ENCODE measurements around the gene HVCN1.
A peak's percentile ranks its signal among the peaks of the same experiment; 100 is the strongest.
"Not testable (repeated sequence)": the region's sequence is repeated elsewhere in the genome, so short reads cannot be mapped to it uniquely, and the experiment has no call there.

The HVCN1 gene

DNA sequence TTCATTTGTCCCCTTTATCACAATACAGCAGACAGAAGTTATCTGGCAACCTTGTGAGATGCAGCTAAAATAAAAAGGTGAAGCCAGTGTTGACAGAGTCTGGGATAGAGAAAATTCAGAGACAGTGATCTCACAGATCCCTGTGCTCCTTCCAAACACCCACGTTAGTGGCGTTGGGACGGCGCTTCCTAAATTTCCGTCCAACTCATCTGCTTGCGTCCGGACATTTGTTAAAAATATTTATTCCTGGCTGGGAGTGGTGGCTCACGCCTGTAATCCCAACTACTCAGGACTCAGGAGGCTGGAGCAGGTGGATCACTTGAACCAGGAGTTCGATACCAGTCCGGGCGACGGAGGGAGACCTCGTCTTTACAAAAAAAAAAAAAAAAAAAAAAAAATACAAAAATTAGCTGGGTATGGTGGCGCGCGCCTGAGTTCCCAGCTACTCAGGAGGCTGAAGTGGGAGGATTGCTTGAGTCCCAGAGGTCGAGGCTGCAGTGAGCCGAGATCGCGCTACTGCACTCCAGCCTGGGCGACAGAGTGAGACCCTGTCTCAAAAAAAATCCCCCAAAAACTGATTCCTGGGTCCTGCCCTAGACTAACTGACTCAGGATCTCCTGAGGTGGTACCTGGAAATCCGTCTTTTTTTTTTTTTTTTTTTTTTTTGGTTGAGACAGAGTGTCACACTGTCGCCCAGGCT, 75.7 kb downstream of the HVCN1 start:
- Histone ChIP-seq H3K27ac (ENCODE audit: low read length) (no peak overlapping the region), H3K36me3 (ENCODE audit: control insufficient read depth in 1 of 2, insufficient read depth in 2 of 2, low read length in 2 of 2) (no peaks in the 10 kb centered on the region), H3K9me3 (ENCODE audit: control insufficient read depth in 1 of 2, low read length in 2 of 2) (no peaks in the 10 kb centered on the region), H3K27me3 (ENCODE audit: low read depth, low read length) (no peaks in the 10 kb centered on the region), H3K4me3 (ENCODE audit: low read depth in 1 of 2, low read length in 2 of 2) (peak overlapping the region; percentile 76 to 91), H3K4me1 (ENCODE audit: control insufficient read depth in 1 of 2, insufficient read depth in 2 of 2, low read length in 2 of 2) (peaks cover 3 to 12% of the 10 kb centered on the region in 2 donors)

DNA sequence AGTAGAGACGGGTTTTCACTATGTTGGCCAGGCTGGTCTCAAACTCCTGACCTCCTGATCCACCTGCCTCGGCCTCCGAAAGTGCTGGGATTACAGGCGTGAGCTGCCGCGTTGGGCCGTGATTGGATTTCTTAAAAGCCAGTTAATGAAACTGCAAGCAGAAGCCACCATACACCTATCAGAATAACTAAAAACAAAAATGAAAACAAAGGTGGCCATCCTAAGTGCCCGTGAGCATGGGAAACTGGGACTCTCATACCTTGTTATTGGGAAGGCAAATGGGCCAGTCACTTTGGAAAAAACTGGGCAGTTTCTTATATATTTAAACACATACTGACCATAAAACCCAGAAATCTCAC, 82.7 kb downstream of the HVCN1 start:
- H3K4me3 ChIP-seq (ENCODE audit: low read depth in 1 of 2, low read length in 2 of 2): no peak overlapping the region
- H3K27ac ChIP-seq (ENCODE audit: low read length): peak overlapping the region; percentile 54

DNA sequence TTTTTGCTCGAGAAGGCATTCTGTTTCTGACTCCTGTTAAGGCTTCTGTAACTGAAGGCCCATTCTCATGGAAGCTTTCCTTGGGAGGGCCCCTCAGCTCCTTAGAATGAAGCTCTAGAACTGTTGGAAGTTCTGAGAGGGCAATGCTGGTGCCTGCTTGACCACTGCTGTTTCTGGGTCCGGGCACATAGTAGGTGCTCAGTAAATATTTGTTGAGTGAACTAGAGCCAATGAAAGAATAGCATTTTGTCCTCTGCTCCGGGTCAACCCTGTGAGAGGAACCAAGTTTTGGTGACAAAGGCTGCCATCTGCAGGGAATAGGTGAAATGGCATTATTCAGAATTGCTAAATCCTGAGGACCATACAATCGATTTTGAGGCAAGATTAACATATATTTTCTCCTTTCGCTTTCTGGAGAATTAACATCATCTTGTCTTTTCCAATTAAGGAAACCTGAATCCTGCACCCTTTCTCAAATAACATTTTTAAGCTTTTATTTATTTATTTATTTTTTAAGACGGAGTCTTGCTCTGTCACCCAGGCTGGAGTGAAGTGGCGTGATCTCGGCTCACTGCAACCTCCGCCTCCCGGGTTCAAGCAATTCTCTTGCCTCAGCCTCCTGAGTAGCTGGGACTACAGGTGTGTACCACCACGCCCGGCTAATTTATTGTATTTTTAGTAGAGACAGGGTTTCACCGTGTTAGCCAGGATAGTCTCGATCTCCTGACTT, 86.7 kb downstream of the HVCN1 start:
- H3K9me3 ChIP-seq (ENCODE audit: control insufficient read depth in 1 of 2, low read length in 2 of 2); H3K4me3 ChIP-seq (ENCODE audit: low read depth in 1 of 2, low read length in 2 of 2); H3K4me1 ChIP-seq (ENCODE audit: control insufficient read depth in 1 of 2, insufficient read depth in 2 of 2, low read length in 2 of 2); H3K27me3 ChIP-seq (ENCODE audit: low read depth, low read length); H3K27ac ChIP-seq (ENCODE audit: low read length); H3K36me3 ChIP-seq (ENCODE audit: control insufficient read depth in 1 of 2, insufficient read depth in 2 of 2, low read length in 2 of 2): not testable (repeated sequence)

More for the DNA sequence above, 82.7 kb downstream of the HVCN1 start:
- Histone ChIP-seq H3K4me1 (ENCODE audit: control insufficient read depth in 1 of 2, insufficient read depth in 2 of 2, low read length in 2 of 2) (no peaks in the 10 kb centered on the region), H3K27me3 (ENCODE audit: low read depth, low read length) (no peaks in the 10 kb centered on the region), H3K36me3 (ENCODE audit: control insufficient read depth in 1 of 2, insufficient read depth in 2 of 2, low read length in 2 of 2) (no peaks in the 10 kb centered on the region), H3K9me3 (ENCODE audit: control insufficient read depth in 1 of 2, low read length in 2 of 2) (no peaks in the 10 kb centered on the region)

DNA sequence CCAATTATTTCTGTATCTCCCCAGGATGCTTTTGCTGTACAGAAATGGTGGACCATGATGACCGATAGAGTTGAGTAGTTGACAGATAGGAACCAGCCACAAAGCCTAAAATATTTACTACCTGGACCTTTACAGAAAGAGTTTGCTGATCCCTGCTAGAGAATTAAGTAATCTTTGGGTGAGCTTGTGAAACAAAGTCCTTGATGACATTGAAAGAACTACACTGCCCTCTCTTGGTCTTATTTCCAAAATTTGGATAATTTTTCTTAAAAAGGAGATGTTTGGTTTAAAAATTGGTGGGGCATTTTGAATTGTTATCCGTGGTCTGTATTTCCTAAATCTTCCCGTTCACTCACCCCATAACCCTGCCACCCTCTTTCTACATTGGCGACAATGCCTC, 88.7 kb downstream of the HVCN1 start:
- H3K27ac ChIP-seq (ENCODE audit: low read length): no peak overlapping the region
- H3K36me3 ChIP-seq (ENCODE audit: control insufficient read depth in 1 of 2, insufficient read depth in 2 of 2, low read length in 2 of 2): no peaks in the 10 kb centered on the region
- H3K4me3 ChIP-seq (ENCODE audit: low read depth in 1 of 2, low read length in 2 of 2): no peak overlapping the region
- peaks cover 0 to 4% of the 10 kb centered on the region in 2 donors for H3K4me1 ChIP-seq (ENCODE audit: control insufficient read depth in 1 of 2, insufficient read depth in 2 of 2, low read length in 2 of 2)
- H3K9me3 ChIP-seq (ENCODE audit: control insufficient read depth in 1 of 2, low read length in 2 of 2): no peaks in the 10 kb centered on the region
- H3K27me3 ChIP-seq (ENCODE audit: low read depth, low read length): no peaks in the 10 kb centered on the region

DNA sequence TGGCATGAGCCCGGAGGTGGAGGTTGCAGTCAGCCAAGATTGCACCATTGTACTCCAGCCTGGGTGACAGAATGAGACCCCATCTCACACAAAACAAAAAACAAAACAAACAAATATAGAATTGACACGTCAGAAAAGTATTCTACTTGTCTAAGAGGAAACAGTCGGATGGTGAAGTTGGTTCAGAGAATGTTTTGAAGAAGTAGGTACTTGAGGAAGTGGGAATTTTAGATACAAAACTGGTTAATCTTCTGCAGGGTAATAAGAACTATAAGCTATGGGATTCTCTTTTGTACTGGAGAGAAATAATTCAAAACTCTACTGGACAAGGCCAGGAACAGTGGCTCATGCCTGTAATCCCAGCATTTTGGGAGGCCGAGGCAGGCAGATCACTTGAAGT, 89.6 kb downstream of the HVCN1 start:
- Histone ChIP-seq H3K27me3 (ENCODE audit: low read depth, low read length) (no peaks in the 10 kb centered on the region), H3K4me1 (ENCODE audit: control insufficient read depth in 1 of 2, insufficient read depth in 2 of 2, low read length in 2 of 2) (peaks cover 0 to 4% of the 10 kb centered on the region in 2 donors), H3K36me3 (ENCODE audit: control insufficient read depth in 1 of 2, insufficient read depth in 2 of 2, low read length in 2 of 2) (no peaks in the 10 kb centered on the region), H3K4me3 (ENCODE audit: low read depth in 1 of 2, low read length in 2 of 2) (no peak overlapping the region), H3K27ac (ENCODE audit: low read length) (no peak overlapping the region), H3K9me3 (ENCODE audit: control insufficient read depth in 1 of 2, low read length in 2 of 2) (no peaks in the 10 kb centered on the region)
